Common myeloid progenitor, CD34-positive (primary cell): ENCODE data around the gene SAMD8.

ENCODE experiments used
- CTCF ChIA-PET: fragments of 350-600 bp; sonication (Branson Sonifier 250); formaldehyde crosslinking; loops from one replicate; lab custom pipeline; 2021; ENCODE audit warnings: antibody characterized with exemption; lab: Charles Lee
- POLR2A ChIA-PET: fragments of 350-600 bp; sonication (Branson Sonifier 250); formaldehyde crosslinking; loops from one replicate; lab custom pipeline; 2021; ENCODE audit warnings: antibody characterized with exemption; lab: Charles Lee
- DNase-seq, 3 donors: peaks; one replicate each; pipeline versions ENCODE4 v3.0.0 to v3.0.0-alpha.2; 2013
- H3K27ac ChIP-seq, 2 experiments: 1 replicate in 1 of 2; 2 replicates in 1 of 2; pipeline ENCODE4 v1.7.0; 2013; ENCODE audit warnings: inconsistent platforms in 2 of 2, low read length in 2 of 2, mild to moderate bottlenecking in 2 of 2, low read depth in 1 of 2, moderate library complexity in 1 of 2; ENCODE audit not compliant: severe bottlenecking in 2 of 2, insufficient read depth in 1 of 2, poor library complexity in 1 of 2
- H3K27me3 ChIP-seq, 5 experiments: replicated peaks in 2 of 5; 1 replicate in 3 of 5; 2 replicates in 2 of 5; pipeline versions ENCODE4 v1.6.1 to v1.7.0; 2013; ENCODE audit warnings: low read length in 4 of 5, mild to moderate bottlenecking in 2 of 5, moderate library complexity in 2 of 5, inconsistent platforms in 1 of 5; ENCODE audit not compliant: insufficient read depth in 5 of 5, control insufficient read depth in 4 of 5
- H3K36me3 ChIP-seq, 4 experiments: 1 replicate in 2 of 4; 2 replicates in 2 of 4; pipeline versions ENCODE4 v1.6.1 to v1.7.0; 2013; ENCODE audit warnings: low read length in 3 of 4, control low read depth in 1 of 4, mild to moderate bottlenecking in 1 of 4; ENCODE audit not compliant: control insufficient read depth in 4 of 4, insufficient read depth in 4 of 4
- H3K4me1 ChIP-seq, 4 experiments: 1 replicate in 3 of 4; 2 replicates in 1 of 4; pipeline versions ENCODE4 v1.6.1 to v1.7.1; 2013; ENCODE audit warnings: low read length in 3 of 4, mild to moderate bottlenecking in 3 of 4, control low read depth in 1 of 4, inconsistent platforms in 1 of 4, moderate library complexity in 1 of 4; ENCODE audit not compliant: control insufficient read depth in 4 of 4, insufficient read depth in 4 of 4; ENCODE audit errors: control extremely low read depth in 1 of 4
- H3K4me3 ChIP-seq, 7 experiments: 1 replicate in 4 of 7; 2 replicates in 3 of 7; pipeline versions ENCODE4 v1.5.1 to v1.7.0; 2013; ENCODE audit warnings: mild to moderate bottlenecking in 7 of 7, low read length in 6 of 7, moderate library complexity in 6 of 7, inconsistent platforms in 2 of 7, low read depth in 2 of 7, control low read depth in 1 of 7; ENCODE audit not compliant: insufficient read depth in 4 of 7, control insufficient read depth in 1 of 7; ENCODE audit errors: extremely low read depth in 1 of 7
- H3K9me3 ChIP-seq, 5 experiments: 1 replicate in 4 of 5; 2 replicates in 1 of 5; pipeline versions ENCODE4 v1.6.1 to v1.7.1; 2013; ENCODE audit warnings: low read length in 4 of 5, mild to moderate bottlenecking in 2 of 5, inconsistent platforms in 1 of 5, low read depth in 1 of 5, moderate library complexity in 1 of 5; ENCODE audit not compliant: control insufficient read depth in 4 of 5, insufficient read depth in 2 of 5; ENCODE audit errors: control extremely low read depth in 1 of 5
- WGBS: methylation state at CpG from one replicate; pipeline ENCODE4 v1.1.5; 2013; ENCODE audit not compliant: insufficient coverage; 5-methylcytosine and 5-hydroxymethylcytosine counted together

Gene SAMD8

DNA sequence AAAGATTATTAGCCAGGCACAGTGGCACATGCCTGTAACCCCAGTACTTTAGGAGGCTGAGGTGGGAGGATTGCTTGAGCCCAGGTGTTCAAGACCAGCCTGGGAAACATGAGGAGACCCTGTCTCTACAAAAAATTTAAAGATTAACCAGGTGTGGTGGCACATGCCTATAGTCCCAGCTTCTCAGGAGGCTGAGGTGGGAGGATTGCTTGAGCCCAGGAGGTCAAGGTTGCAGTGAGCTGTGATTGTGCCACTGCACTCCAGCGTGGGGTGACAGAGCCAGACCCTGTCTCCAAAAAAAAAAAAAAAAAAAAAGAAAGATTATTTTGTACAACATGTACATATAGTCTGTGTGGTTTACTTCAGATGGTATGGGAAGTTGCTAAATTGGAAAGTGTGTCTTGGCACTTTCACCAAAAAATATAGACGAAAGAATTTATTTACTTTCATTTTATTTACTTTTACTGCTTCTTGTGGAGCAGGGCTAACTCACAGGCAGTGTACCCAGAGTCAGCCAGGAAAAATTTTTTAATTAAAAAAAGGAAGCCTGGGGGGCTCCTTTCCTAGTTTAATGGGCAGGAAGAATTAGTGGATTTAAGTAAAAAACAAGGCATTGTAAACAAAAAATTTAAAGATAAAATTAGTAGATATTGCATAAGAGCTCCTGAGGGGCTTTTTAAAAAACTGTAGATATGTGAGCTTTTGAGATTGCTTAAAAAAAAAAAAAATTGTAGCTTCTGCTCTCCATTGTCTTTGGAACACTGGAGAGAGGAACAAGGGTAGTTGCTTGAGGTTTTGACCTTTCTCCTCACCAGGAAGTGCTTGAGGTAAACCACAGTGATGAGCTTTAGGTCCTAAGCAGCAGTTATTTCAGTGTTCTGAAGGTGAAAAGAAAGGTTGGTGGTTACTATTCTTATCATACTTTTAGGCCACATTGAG lies 54.5 kb downstream of the SAMD8 start:
- Histone ChIP-seq H3K4me1 (peaks cover 14 to 17% (median 16%) of the 10 kb centered on the region in 4 experiments), H3K27ac (no peak overlapping the region), H3K36me3 (peaks cover 4 to 15% (median 5%) of the 10 kb centered on the region in 4 experiments), H3K9me3 (no peaks in the 10 kb centered on the region), H3K4me3 (no peak overlapping the region), H3K27me3 (no peaks in the 10 kb centered on the region)
- ChIA-PET CTCF (interaction anchor here (0.8 to 1.3 kb wide), 4 partner anchors 19 to 57 kb away, joined by 3 read pairs; a partner anchor contains a TSS), POLR2A (no interaction called here)
- peak; percentile 39 to 84 (median 81) for DNase-seq
- WGBS = no CpG with 5 or more reads among the region's 2 CpGs

DNA sequence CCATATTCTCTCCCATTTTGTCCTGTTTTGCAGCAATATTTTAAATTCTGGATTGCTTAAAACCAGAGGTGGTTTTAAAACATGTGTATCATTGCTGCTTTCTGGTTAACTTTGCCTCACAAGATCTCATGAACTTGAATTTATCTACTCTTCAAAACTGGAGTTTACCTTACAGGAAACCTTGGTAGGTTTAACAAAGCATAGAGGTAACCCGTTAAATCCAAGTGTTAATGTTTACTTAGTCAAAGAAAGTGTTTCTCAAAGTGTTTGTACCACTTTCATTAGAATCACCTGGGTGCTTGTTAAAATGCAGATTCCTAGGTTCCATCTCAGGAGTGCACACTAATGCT lies 55.1 kb downstream of the SAMD8 start:
- Histone ChIP-seq H3K27ac (no peak overlapping the region), H3K9me3 (no peaks in the 10 kb centered on the region), H3K27me3 (no peaks in the 10 kb centered on the region), H3K4me1 (peaks cover 14 to 17% (median 16%) of the 10 kb centered on the region in 4 experiments), H3K36me3 (peaks cover 4 to 15% (median 5%) of the 10 kb centered on the region in 4 experiments), H3K4me3 (no peak overlapping the region)
- POLR2A ChIA-PET = no interaction called here
- CTCF ChIA-PET = interaction anchor here (0.8 to 1.5 kb wide), 5 partner anchors 18 to 67 kb away, joined by 3 read pairs; a partner anchor contains a TSS
- DNase-seq = no peak
- WGBS = no CpG with 5 or more reads among the region's 1 CpG

DNA sequence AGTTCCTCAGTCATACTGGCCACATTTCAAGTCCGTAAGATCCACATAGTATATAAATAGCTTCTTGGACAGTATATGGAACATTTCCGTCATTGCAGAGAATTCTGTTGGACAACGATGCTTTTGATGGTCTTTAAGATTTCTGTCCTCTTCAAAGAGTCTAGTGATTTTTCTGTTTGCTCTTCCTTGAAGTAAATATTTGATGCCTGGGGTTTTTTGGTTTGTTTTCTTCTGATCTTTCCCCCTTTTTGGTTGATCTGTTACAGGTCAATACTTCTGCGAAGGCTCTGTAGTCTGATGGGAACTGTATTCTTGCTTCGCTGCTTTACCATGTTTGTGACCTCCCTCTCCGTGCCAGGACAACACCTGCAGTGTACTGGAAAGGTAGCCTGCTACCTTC lies 56.8 kb downstream of the SAMD8 start:
- H3K4me3 ChIP-seq = no peak overlapping the region
- peaks cover 5 to 17% (median 6%) of the 10 kb centered on the region in 4 experiments for H3K36me3 ChIP-seq
- peaks cover 14 to 17% (median 16%) of the 10 kb centered on the region in 4 experiments for H3K4me1 ChIP-seq
- ChIA-PET POLR2A (interaction anchor here (0.6 kb wide), 1 partner anchor 111 kb away, joined by 5 read pairs; no protein-coding TSS in a partner anchor), CTCF (no interaction called here)
- H3K27ac ChIP-seq = no peak overlapping the region
- no peaks in the 10 kb centered on the region for H3K9me3 ChIP-seq
- 100% methylated on average over 2 of the region's 6 CpGs for WGBS
- no peak for DNase-seq
- no peaks in the 10 kb centered on the region for H3K27me3 ChIP-seq

GRCh38 chr10:75170215-75170614 lies 58.8 kb downstream of the SAMD8 start:
- Histone ChIP-seq H3K4me1 (peaks cover 14 to 17% (median 16%) of the 10 kb centered on the region in 4 experiments), H3K4me3 (no peak overlapping the region), H3K27ac (no peak overlapping the region), H3K27me3 (no peaks in the 10 kb centered on the region), H3K9me3 (no peaks in the 10 kb centered on the region), H3K36me3 (peaks cover 5 to 17% (median 6%) of the 10 kb centered on the region in 4 experiments)
- ChIA-PET POLR2A (no interaction called here), CTCF (interaction anchor here (1.5 kb wide), 1 partner anchor 43 kb away, joined by 3 read pairs; no protein-coding TSS in a partner anchor)
- DNase-seq = no peak
- WGBS = no CpG with 5 or more reads among the region's 1 CpG

DNA sequence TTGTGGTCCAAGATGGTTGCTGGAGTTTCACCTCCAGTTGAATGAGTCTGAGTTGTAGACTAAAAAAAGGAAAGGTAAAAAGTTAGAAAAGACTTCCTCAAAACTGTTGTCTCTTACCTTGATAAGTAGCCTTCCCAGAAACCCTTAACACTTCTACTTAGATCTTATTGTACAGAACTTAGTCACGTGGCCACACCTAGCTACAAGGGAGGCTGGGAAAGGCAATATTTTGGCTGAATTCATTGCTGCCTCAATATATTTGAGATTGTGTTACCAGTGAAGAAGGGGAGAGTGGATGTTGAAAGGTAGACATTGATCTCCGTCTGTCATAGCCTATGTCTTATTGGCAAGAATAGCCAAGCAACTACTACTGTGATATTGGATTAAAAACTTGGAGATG lies 63.6 kb downstream of the SAMD8 start:
- no peak overlapping the region for H3K27ac ChIP-seq
- CTCF ChIA-PET = no interaction called here
- DNase-seq = no peak
- H3K4me1 ChIP-seq = no peaks in the 10 kb centered on the region
- POLR2A ChIA-PET = no interaction called here
- no peaks in the 10 kb centered on the region for H3K27me3 ChIP-seq
- WGBS = no CpG with 5 or more reads among the region's 2 CpGs
- H3K4me3 ChIP-seq = no peak overlapping the region
- peaks cover 6 to 16% (median 10%) of the 10 kb centered on the region in 4 experiments for H3K36me3 ChIP-seq
- no peaks in the 10 kb centered on the region for H3K9me3 ChIP-seq

DNA sequence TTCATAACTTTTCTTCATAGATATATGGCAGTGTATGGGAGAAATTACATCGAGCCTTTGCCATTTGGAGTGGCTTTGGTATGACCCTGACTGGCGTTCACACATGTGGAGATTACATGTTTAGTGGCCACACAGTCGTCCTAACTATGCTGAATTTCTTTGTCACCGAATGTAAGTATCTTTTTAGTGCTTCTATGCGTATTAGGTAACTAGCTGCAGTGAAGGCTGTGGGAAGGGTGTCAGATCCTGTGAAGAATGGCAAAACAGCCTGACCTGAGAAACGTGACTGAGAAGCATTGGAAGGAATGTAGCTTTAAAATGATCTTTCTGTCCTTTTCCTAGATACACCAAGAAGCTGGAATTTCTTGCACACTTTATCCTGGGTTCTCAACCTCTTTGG lies 64.6 kb downstream of the SAMD8 start:
- Histone ChIP-seq H3K27ac (no peak overlapping the region), H3K4me3 (no peak overlapping the region), H3K27me3 (no peaks in the 10 kb centered on the region), H3K36me3 (peaks cover 5 to 16% (median 11%) of the 10 kb centered on the region in 4 experiments), H3K9me3 (no peaks in the 10 kb centered on the region), H3K4me1 (no peaks in the 10 kb centered on the region)
- DNase-seq = no peak
- ChIA-PET POLR2A (no interaction called here), CTCF (interaction anchor here (1.0 to 2.3 kb wide), 2 partner anchors 11 to 60 kb away, joined by 3 to 6 read pairs; partner anchors contain the start of gene COMTD1)
- WGBS = 98% methylated on average over 6 of the region's 6 CpGs

GRCh38 chr10:75176736-75177135 lies 65.3 kb downstream of the SAMD8 start:
- H3K27me3 ChIP-seq = no peaks in the 10 kb centered on the region
- H3K4me3 ChIP-seq = no peak overlapping the region
- no peaks in the 10 kb centered on the region for H3K9me3 ChIP-seq
- 100% methylated on average over 1 of the region's 1 CpG for WGBS
- no peak overlapping the region for H3K27ac ChIP-seq
- CTCF ChIA-PET = interaction anchor here (1.0 to 2.3 kb wide), 2 partner anchors 10 to 59 kb away, joined by 3 to 6 read pairs; partner anchors contain the start of gene COMTD1
- peaks cover 5 to 16% (median 11%) of the 10 kb centered on the region in 4 experiments for H3K36me3 ChIP-seq
- H3K4me1 ChIP-seq = no peaks in the 10 kb centered on the region
- POLR2A ChIA-PET = no interaction called here
- DNase-seq = no peak
